Endothelial cell of umbilical vein (primary cell): ENCODE measurements around the gene VIPR2. TPM values are rescaled to one million over a fixed set of nuclear protein-coding genes. Genes with fewer than 3 reads are reported as not detected.

Experiments used
- BruUV-seq: library from RNA; stranded (reverse); fragments of 400-500 nt; replicated peaks from 2 replicates; lab custom pipeline; 2021; lab: Mats Ljungman, UMichigan
- CTCF ChIA-PET: fragments of 300-600, 350-600 bp; sonication (Branson Sonifier 250); formaldehyde crosslinking; loops from one replicate; lab custom pipeline; 2021; ENCODE audit warnings: antibody characterized with exemption, inconsistent platforms; lab: Charles Lee
- POLR2A ChIA-PET: fragments of 300-600, 350-600 bp; sonication (Branson Sonifier 250); formaldehyde crosslinking; loops from one replicate; lab custom pipeline; 2021; ENCODE audit warnings: antibody characterized with exemption, inconsistent platforms; lab: Charles Lee
- DNase-seq: peaks from one replicate; pipeline ENCODE4 v3.0.0-alpha.2; 2011; ENCODE audit warnings: low read depth, low spot score
- FAIRE-seq: peaks from 2 replicates; lab custom pipeline; 2011; peaks lifted over from hg19 to GRCh38; lab: Jason Lieb, UNC
- H2AFZ ChIP-seq: 2 replicates; pipeline ENCODE4 v1.6.0; 2012; ENCODE audit warnings: low read depth, low read length, control low read depth, inconsistent platforms
- H3K27ac ChIP-seq: 2 replicates; pipeline ENCODE4 v1.5.1; 2011; ENCODE audit warnings: low read depth, mild to moderate bottlenecking, control low read depth, low read length, moderate library complexity; ENCODE audit not compliant: insufficient read depth
- H3K27me3 ChIP-seq, 2 experiments: 2 replicates each; pipeline versions ENCODE4 v1.6.0 to v1.6.1; 2011; ENCODE audit warnings: low read length in 2 of 2, mixed read lengths in 1 of 2; ENCODE audit not compliant: control insufficient read depth in 2 of 2, insufficient read depth in 2 of 2
- H3K36me3 ChIP-seq, 2 experiments: 2 replicates in 1 of 2; 3 replicates in 1 of 2; pipeline ENCODE4 v1.5.1; 2011; ENCODE audit warnings: low read length in 2 of 2, mild to moderate bottlenecking in 1 of 2, moderate library complexity in 1 of 2; ENCODE audit not compliant: control insufficient read depth in 2 of 2, insufficient read depth in 2 of 2; ENCODE audit errors: extremely low read depth in 1 of 2
- H3K4me1 ChIP-seq: 3 replicates; pipeline ENCODE4 v1.5.1; 2011; ENCODE audit warnings: mild to moderate bottlenecking, low read length; ENCODE audit not compliant: control insufficient read depth, insufficient read depth; ENCODE audit errors: extremely low read depth
- H3K4me2 ChIP-seq: 2 replicates; pipeline ENCODE4 v1.6.1; 2011; ENCODE audit warnings: low read length, control low read depth, mixed read lengths; ENCODE audit not compliant: insufficient read depth
- H3K4me3 ChIP-seq, 3 experiments: fragments of 200-600 bp in 1 of 3; sonication (generic), shearing (Covaris generic) in 1 of 3; replicated peaks in 1 of 3; 2 replicates each; pipeline ENCODE4 v1.5.1; 2011 to 2016; ENCODE audit warnings: control low read depth in 3 of 3, low read length in 3 of 3, mild to moderate bottlenecking in 2 of 3, inconsistent platforms in 1 of 3, low read depth in 1 of 3, moderate library complexity in 1 of 3; ENCODE audit not compliant: insufficient read depth in 1 of 3
- H3K79me2 ChIP-seq: 2 replicates; pipeline ENCODE4 v1.6.0; 2012; ENCODE audit warnings: low read length, inconsistent platforms; ENCODE audit not compliant: control insufficient read depth, insufficient read depth
- H3K9ac ChIP-seq: replicated peaks from 2 replicates; pipeline ENCODE3; 2011; ENCODE audit warnings: low read length, control low read depth; ENCODE audit not compliant: insufficient read depth; ENCODE audit errors: extremely low read depth
- H3K9me1 ChIP-seq: replicated peaks from 3 replicates; pipeline ENCODE4 v1.6.0; 2011; ENCODE audit warnings: mild to moderate bottlenecking, low read length; ENCODE audit not compliant: control insufficient read depth, insufficient read depth; ENCODE audit errors: extremely low read depth
- H3K9me3 ChIP-seq: replicated peaks from 2 replicates; pipeline ENCODE4 v1.5.1; 2012; ENCODE audit warnings: low read length, inconsistent platforms; ENCODE audit not compliant: control insufficient read depth, insufficient read depth
- H4K20me1 ChIP-seq: replicated peaks from 2 replicates; pipeline ENCODE3; 2011; ENCODE audit warnings: mild to moderate bottlenecking, low read length; ENCODE audit not compliant: control insufficient read depth, insufficient read depth; ENCODE audit errors: extremely low read depth
- EZH2 ChIP-seq: IDR thresholded peaks from 2 replicates; pipeline ENCODE4 v1.6.1; 2012; ENCODE audit warnings: borderline replicate concordance, low read depth, mild to moderate bottlenecking, moderate library complexity, low read length, inconsistent platforms; ENCODE audit not compliant: severe bottlenecking
- FOS ChIP-seq: IDR thresholded peaks from 2 replicates; pipeline ENCODE4 v1.6.1; 2011; ENCODE audit warnings: mild to moderate bottlenecking, low read length, moderate library complexity, borderline replicate concordance; ENCODE audit not compliant: insufficient read depth
- GATA2 ChIP-seq: IDR thresholded peaks from 2 replicates; pipeline ENCODE4 v1.7.0; 2011; ENCODE audit warnings: low read depth, mild to moderate bottlenecking, moderate library complexity, mixed read lengths, low read length; ENCODE audit not compliant: insufficient read length, insufficient read depth
- JUN ChIP-seq: IDR thresholded peaks from 2 replicates; pipeline ENCODE4 v1.6.1; 2011; ENCODE audit warnings: borderline replicate concordance, low read depth; ENCODE audit not compliant: insufficient read length, insufficient read depth
- MYC ChIP-seq: IDR thresholded peaks from one replicate; pipeline ENCODE4 v1.6.1; 2011; ENCODE audit warnings: mild to moderate bottlenecking, low read depth, low read length
- POLR2A ChIP-seq: IDR thresholded peaks from 2 replicates; pipeline ENCODE4 v1.6.1; 2012; ENCODE audit warnings: low read depth, mild to moderate bottlenecking, control low read depth, low read length
- POLR2AphosphoS5 ChIP-seq: IDR thresholded peaks from 2 replicates; pipeline ENCODE4 v1.6.1; 2012; ENCODE audit warnings: low read depth, mild to moderate bottlenecking, control low read depth, low read length, moderate library complexity; ENCODE audit not compliant: insufficient read depth
- dilution Hi-C: fragments of 300-500 bp; cut with MboI; formaldehyde crosslinking; loops from one replicate; pipeline ENCODE4 v1.15.0; 2019; ENCODE audit warnings: low sequenced_read_pairs; ENCODE audit not compliant: extremely low pct_ligation_motif_present
- intact Hi-C: fragments of 100-400 bp; cut with micrococcal nuclease; formaldehyde crosslinking; loops from one replicate; pipeline ENCODE4 v1.10.0; 2022
- polyA plus RNA-seq, 4 experiments: library from polyadenylated mRNA; depleted of rRNA in 3 of 4; stranded (reverse) in 3 of 4; unstranded in 1 of 4; fragments of >200 nt; gene quantifications; 2 replicates each; pipeline versions ENCODE4 v1.2.1 to v1.2.3, GENCODE V29; 2011 to 2012; ENCODE audit warnings: missing spikeins in 1 of 4
- total RNA-seq: library from RNA; stranded (reverse); gene quantifications from 2 replicates; pipeline ENCODE4 v1.2.3, GENCODE V29; 2021
- TF ChIP-seq, protein P1 (sequence below): IDR thresholded peaks from 2 replicates; pipeline ENCODE4 v1.6.1; 2011; ENCODE audit not compliant: insufficient read depth, insufficient read length
- TF ChIP-seq, protein P2 (sequence below), 2 donors: IDR thresholded peaks; 1 replicate in 1 of 2; 2 replicates in 1 of 2; pipeline ENCODE4 v1.5.1; 2011; ENCODE audit warnings: low read length in 2 of 2, mild to moderate bottlenecking in 2 of 2, moderate library complexity in 2 of 2, control low read depth in 1 of 2, inconsistent platforms in 1 of 2, low read depth in 1 of 2; ENCODE audit not compliant: insufficient read depth in 1 of 2; ENCODE audit errors: extremely low read depth in 1 of 2

Gene VIPR2
- total and polyA plus RNA-seq, 2 donors (not counting 3 experiments of a cell fraction or from before 2014, with no cell fraction given): not detected

DNA sequence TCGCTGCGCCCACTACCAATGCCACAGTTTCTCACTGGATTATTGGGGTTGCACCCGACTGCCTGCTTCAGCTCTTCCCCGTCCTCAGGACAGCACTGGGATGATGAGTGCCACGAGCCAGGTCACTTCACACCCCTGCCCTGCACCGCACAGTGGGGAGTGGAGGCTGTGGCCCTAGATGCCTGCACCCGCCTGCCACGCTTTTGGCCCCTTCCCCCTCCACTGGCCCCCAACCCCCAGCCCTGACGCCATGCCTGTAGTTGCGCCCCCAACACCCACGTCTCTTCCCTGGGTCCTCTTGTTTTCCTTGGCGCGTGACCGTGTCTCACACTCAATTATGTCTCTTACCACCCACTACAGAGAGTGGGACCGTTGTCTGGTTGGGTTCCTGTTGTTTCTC lies 134.3 kb downstream of the VIPR2 start:
- no peaks in the 10 kb centered on the region for H3K4me1 ChIP-seq
- no peak for FAIRE-seq
- POLR2A ChIA-PET: no interaction called here
- no peaks in the 10 kb centered on the region for H3K27me3 ChIP-seq
- no peaks in the 10 kb centered on the region for H3K79me2 ChIP-seq
- intact Hi-C loops (no loop called here), dilution Hi-C loops (no loop called here)
- H3K36me3 ChIP-seq: no peaks in the 10 kb centered on the region
- no peak overlapping the region for H3K9ac ChIP-seq
- H3K9me3 ChIP-seq: no peaks in the 10 kb centered on the region
- no TSS peak for BruUV-seq
- CTCF ChIA-PET: no interaction called here
- no peak for DNase-seq
- H3K27ac ChIP-seq: no peak overlapping the region
- H3K4me2 ChIP-seq: no peak overlapping the region
- no peak overlapping the region for H2AFZ ChIP-seq
- no peaks in the 10 kb centered on the region for H3K9me1 ChIP-seq
- no peak overlapping the region for H3K4me3 ChIP-seq
- H4K20me1 ChIP-seq: no peaks in the 10 kb centered on the region
- TF ChIP-seq POLR2AphosphoS5: no peak
- TF ChIP-seq, protein P1, sequence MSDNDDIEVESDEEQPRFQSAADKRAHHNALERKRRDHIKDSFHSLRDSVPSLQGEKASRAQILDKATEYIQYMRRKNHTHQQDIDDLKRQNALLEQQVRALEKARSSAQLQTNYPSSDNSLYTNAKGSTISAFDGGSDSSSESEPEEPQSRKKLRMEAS: no peak
- no peak for TF ChIP-seq POLR2A
- no peak for TF ChIP-seq JUN
- TF ChIP-seq MYC: no peak
- TF ChIP-seq, protein P2, sequence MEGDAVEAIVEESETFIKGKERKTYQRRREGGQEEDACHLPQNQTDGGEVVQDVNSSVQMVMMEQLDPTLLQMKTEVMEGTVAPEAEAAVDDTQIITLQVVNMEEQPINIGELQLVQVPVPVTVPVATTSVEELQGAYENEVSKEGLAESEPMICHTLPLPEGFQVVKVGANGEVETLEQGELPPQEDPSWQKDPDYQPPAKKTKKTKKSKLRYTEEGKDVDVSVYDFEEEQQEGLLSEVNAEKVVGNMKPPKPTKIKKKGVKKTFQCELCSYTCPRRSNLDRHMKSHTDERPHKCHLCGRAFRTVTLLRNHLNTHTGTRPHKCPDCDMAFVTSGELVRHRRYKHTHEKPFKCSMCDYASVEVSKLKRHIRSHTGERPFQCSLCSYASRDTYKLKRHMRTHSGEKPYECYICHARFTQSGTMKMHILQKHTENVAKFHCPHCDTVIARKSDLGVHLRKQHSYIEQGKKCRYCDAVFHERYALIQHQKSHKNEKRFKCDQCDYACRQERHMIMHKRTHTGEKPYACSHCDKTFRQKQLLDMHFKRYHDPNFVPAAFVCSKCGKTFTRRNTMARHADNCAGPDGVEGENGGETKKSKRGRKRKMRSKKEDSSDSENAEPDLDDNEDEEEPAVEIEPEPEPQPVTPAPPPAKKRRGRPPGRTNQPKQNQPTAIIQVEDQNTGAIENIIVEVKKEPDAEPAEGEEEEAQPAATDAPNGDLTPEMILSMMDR (IDR thresholded peaks at IDR 0.05; ENCODE audit: extremely low read depth in 1 of 2, insufficient read depth in 1 of 2, low read depth in 1 of 2, low read length in 2 of 2): no peak
- TF ChIP-seq GATA2: no peak
- no peak for TF ChIP-seq FOS
- no peak for TF ChIP-seq EZH2
